Suprapubic skin (tissue), 4 donors: ENCODE results near the gene SLC24A4. TPM values are rescaled to one million over a fixed set of nuclear protein-coding genes. Genes with fewer than 3 reads are reported as not detected.

ENCODE experiments used
- DNase-seq, 2 donors: peaks; one replicate each; pipeline ENCODE4 v3.0.0-alpha.2; 2019; ENCODE audit warnings: low spot score in 2 of 2
- H3K27ac ChIP-seq: fragments of 200-600 bp; sonication (generic); one replicate; pipeline ENCODE4 v1.5.1; 2019
- H3K27me3 ChIP-seq: fragments of 200-600 bp; sonication (generic); one replicate; pipeline ENCODE4 v1.5.1; 2019
- H3K36me3 ChIP-seq: fragments of 200-600 bp; sonication (generic); one replicate; pipeline ENCODE4 v1.5.1; 2019
- H3K4me1 ChIP-seq: fragments of 200-600 bp; sonication (generic); one replicate; pipeline ENCODE4 v1.5.1; 2019
- H3K4me3 ChIP-seq: fragments of 200-600 bp; sonication (generic); one replicate; pipeline ENCODE4 v1.5.1; 2019; ENCODE audit warnings: mild to moderate bottlenecking
- H3K9me3 ChIP-seq: fragments of 200-600 bp; sonication (generic); one replicate; pipeline ENCODE4 v1.5.1; 2019
- CTCF ChIP-seq, 2 donors: fragments of 200-600 bp in 1 of 2; fragments of 450-650 bp in 1 of 2; sonication (generic) in 1 of 2; IDR thresholded peaks; one replicate each; pipeline ENCODE4 v1.5.1; 2016 to 2019; ENCODE audit warnings: antibody characterized with exemption in 2 of 2, mild to moderate bottlenecking in 1 of 2, moderate library complexity in 1 of 2
- EP300 ChIP-seq: sonication (generic); formaldehyde crosslinking; IDR thresholded peaks from one replicate; pipeline ENCODE4 v1.6.1; 2017; ENCODE audit warnings: antibody characterized with exemption
- POLR2A ChIP-seq, 2 donors: fragments of 450-650 bp; IDR thresholded peaks; one replicate each; pipeline ENCODE4 v1.6.1; 2017; ENCODE audit warnings: antibody characterized with exemption in 2 of 2, mild to moderate bottlenecking in 2 of 2, moderate library complexity in 2 of 2
- POLR2AphosphoS5 ChIP-seq, 3 donors: sonication (generic); formaldehyde crosslinking; IDR thresholded peaks; one replicate each; pipeline ENCODE4 v1.6.1; 2017; ENCODE audit warnings: antibody characterized with exemption in 3 of 3
- WGBS: methylation state at CpG from one replicate; pipeline ENCODE4 v1.1.5; 2018; 5-methylcytosine and 5-hydroxymethylcytosine counted together
- total RNA-seq, 4 donors: library from RNA; depleted of rRNA; stranded (reverse); fragments of >200 nt; gene quantifications; one replicate each; pipeline ENCODE4 v1.1.0, GENCODE V29; 2016

The SLC24A4 gene
- total RNA-seq, 4 donors from 2014 or later = 0.11 to 0.57 (median 0.34) TPM

GRCh38 chr14:92493024-92493423 lies 170.1 kb downstream of the SLC24A4 start:
- no peaks in the 10 kb centered on the region for H3K27me3 ChIP-seq
- DNase-seq = no peak
- peaks cover 3% of the 10 kb centered on the region for H3K4me1 ChIP-seq
- 88% methylated on average over 10 of the region's 10 CpGs for WGBS
- H3K4me3 ChIP-seq = no peak overlapping the region
- TF ChIP-seq CTCF (IDR thresholded peaks at IDR 0.05) = no peak
- no peak for TF ChIP-seq POLR2AphosphoS5 (IDR thresholded peaks at IDR 0.05)
- no peak for TF ChIP-seq POLR2A (IDR thresholded peaks at IDR 0.05)
- TF ChIP-seq EP300 = no peak
- H3K36me3 ChIP-seq = no peaks in the 10 kb centered on the region
- H3K9me3 ChIP-seq = no peaks in the 10 kb centered on the region
- H3K27ac ChIP-seq = no peak overlapping the region

GRCh38 chr14:92493492-92493891 lies 170.5 kb downstream of the SLC24A4 start:
- Histone ChIP-seq H3K27ac (no peak overlapping the region), H3K9me3 (no peaks in the 10 kb centered on the region), H3K4me3 (no peak overlapping the region), H3K4me1 (peaks cover 3% of the 10 kb centered on the region), H3K36me3 (no peaks in the 10 kb centered on the region), H3K27me3 (no peaks in the 10 kb centered on the region)
- DNase-seq = no peak
- TF ChIP-seq CTCF (IDR thresholded peaks at IDR 0.05) = no peak
- no peak for TF ChIP-seq EP300
- no peak for TF ChIP-seq POLR2AphosphoS5 (IDR thresholded peaks at IDR 0.05)
- no peak for TF ChIP-seq POLR2A (IDR thresholded peaks at IDR 0.05)
- 93% methylated on average over 16 of the region's 16 CpGs for WGBS

GRCh38 chr14:92494512-92494911 lies 171.5 kb downstream of the SLC24A4 start:
- H3K4me1 ChIP-seq = peaks cover under 1% of the 10 kb centered on the region
- no peak overlapping the region for H3K27ac ChIP-seq
- DNase-seq = no peak

GRCh38 chr14:92495027-92495426 lies 172.1 kb downstream of the SLC24A4 start:
- Histone ChIP-seq H3K4me1 (no peaks in the 10 kb centered on the region), H3K27me3 (no peaks in the 10 kb centered on the region), H3K9me3 (no peaks in the 10 kb centered on the region), H3K27ac (no peak overlapping the region), H3K36me3 (no peaks in the 10 kb centered on the region), H3K4me3 (no peak overlapping the region)
- TF ChIP-seq EP300 (no peak), POLR2AphosphoS5 (IDR thresholded peaks at IDR 0.05) (no peak), POLR2A (IDR thresholded peaks at IDR 0.05) (no peak), CTCF (IDR thresholded peaks at IDR 0.05) (no peak)
- peak in 1 of 2 donors; percentile 54 for DNase-seq
- WGBS = 57% methylated on average over 6 of the region's 6 CpGs

More at GRCh38 chr14:92494512-92494911, 171.5 kb downstream of the SLC24A4 start:
- TF ChIP-seq POLR2A (IDR thresholded peaks at IDR 0.05) = no peak
- no peak for TF ChIP-seq EP300
- no peak for TF ChIP-seq POLR2AphosphoS5 (IDR thresholded peaks at IDR 0.05)
- TF ChIP-seq CTCF (IDR thresholded peaks at IDR 0.05) = no peak
- Histone ChIP-seq H3K4me3 (no peak overlapping the region), H3K36me3 (no peaks in the 10 kb centered on the region), H3K27me3 (no peaks in the 10 kb centered on the region), H3K9me3 (no peaks in the 10 kb centered on the region)
- WGBS = 79% methylated on average over 4 of the region's 4 CpGs

GRCh38 chr14:92496191-92496857 lies 173.4 kb downstream of the SLC24A4 start:
- H3K27ac ChIP-seq = no peak overlapping the region
- 81% methylated on average over 6 of the region's 6 CpGs for WGBS
- no peaks in the 10 kb centered on the region for H3K27me3 ChIP-seq
- no peak for TF ChIP-seq POLR2AphosphoS5 (IDR thresholded peaks at IDR 0.05)
- TF ChIP-seq CTCF (IDR thresholded peaks at IDR 0.05) = no peak
- no peak for TF ChIP-seq EP300
- TF ChIP-seq POLR2A (IDR thresholded peaks at IDR 0.05) = no peak
- no peaks in the 10 kb centered on the region for H3K4me1 ChIP-seq
- H3K4me3 ChIP-seq = no peak overlapping the region
- DNase-seq = no peak
- no peaks in the 10 kb centered on the region for H3K9me3 ChIP-seq
- H3K36me3 ChIP-seq = no peaks in the 10 kb centered on the region
